GM19043 (cell line): ENCODE data around the gene GPM6B.
"Not testable (repeated sequence)": the region's sequence is repeated elsewhere in the genome, so short reads cannot be mapped to it uniquely, and the experiment has no call there.

Source experiments
- ATAC-seq: cut with Tn5 transposase; IDR thresholded peaks from one replicate; pipeline ENCODE4 v1.9.1; 2021; ENCODE audit warnings: low read depth; ENCODE audit not compliant: unreplicated experiment

The GPM6B gene

DNA sequence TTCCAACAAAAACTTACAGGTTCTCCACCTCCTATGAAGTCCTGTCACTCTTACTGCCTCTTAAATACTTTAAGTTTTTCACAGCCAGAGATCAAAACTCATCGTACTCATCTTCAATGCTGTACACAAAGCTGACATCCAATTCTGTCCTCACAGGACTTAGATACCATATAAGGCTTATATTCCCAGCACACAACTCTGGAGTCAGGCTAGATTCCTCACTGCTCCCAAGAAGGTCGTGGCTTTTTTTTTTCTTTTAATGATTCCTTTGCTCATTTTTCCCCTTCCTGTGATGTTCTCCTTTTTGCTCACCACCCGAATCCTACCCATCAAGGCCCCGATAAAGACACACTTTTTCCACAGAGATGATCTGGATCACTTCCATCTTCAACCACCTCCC is 83.4 kb downstream of the GPM6B start:
- no peak for ATAC-seq

DNA sequence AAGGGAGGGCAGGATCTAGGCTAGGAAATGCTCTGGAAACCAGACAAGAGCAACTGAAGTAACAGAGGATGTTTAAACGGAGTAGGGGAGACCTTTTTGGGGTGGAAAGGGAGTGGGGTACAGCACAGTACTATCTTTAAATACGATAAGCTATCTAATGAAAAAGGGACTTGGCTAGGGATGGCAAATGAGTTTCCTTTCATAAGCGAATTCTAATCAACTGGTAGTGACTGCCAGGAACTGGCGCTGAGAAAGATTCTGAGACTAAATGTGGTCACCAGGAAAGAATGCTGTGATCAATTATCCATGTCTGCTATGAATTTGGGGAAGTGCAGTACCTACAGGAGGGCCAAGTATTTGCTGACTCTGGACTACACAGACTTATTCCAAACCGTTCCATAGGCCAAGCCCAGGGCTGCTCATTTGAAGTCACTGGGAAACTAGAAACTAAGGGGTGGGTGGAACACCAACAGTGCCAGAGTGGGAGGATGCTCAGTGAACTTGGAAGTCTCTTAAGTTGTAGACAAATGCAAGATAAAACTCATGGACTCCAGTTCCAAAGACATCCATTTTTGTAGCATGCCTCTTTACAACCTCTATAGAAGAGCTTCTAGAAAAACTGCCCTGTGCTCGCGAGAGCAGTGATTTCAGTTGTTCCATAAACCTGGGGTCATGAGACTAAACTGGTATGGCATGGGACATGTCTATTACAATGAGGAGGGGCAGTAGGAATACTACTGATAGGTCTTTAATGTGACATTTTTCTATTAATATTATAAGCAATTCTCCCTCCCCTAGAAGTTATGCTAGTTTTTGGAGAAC is 84.4 kb downstream of the GPM6B start:
- ATAC-seq: no peak

DNA sequence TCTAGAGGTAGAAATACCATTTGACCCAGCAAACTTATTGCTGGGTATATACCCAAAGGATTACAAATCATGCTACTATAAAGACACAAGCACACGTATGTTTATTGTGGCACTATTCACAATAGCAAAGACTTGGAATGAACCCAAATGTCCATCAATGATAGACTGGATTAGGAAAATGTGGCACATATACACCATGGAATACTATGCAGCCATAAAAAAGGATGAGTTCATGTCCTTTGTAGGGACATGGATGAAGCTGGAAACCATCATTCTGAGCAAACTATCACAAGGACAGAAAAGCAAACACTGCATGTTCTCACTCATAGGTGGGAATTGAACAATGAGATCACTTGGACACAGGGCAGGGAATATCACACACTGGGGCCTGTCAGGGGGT is 86.4 kb downstream of the GPM6B start:
- ATAC-seq: not testable (repeated sequence)

DNA sequence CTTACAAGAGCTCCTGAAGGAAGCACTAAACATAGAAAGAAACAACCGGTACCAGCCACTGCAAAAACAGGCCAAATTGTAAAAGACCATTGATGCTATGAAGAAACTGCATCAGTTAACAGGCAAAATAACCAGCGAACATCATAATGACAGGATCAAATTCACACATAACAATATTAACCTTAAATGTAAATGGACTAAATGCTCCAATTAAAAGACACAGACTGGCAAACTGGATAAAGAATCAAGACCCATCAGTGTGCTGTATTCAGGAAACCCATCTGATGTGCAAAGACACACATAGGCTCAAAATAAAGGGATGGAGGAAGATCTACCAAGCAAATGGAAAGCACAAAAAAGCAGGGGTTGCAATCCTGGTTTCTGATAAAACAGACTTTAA is 90.3 kb downstream of the GPM6B start:
- not testable (repeated sequence) for ATAC-seq

DNA sequence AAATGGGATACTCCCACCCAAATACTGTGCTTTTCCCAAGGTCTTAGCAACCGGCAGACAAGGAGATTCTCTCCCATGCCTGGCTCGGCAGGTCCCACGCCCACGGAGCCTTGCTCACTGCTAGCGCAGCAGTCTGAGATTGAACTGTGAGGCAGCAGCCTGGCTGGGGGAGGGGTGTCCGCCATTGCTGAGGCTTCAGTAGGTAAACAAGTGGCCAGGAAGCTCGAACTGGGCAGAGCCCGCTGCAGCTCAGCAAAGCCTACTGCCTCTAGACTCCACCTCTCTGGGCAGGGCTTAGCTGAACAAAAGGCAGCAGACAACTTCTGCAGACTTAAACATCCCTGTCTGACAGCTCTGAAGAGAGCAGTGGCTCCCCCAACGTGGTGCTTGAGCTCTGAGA is 92.0 kb downstream of the GPM6B start:
- not testable (repeated sequence) for ATAC-seq

DNA sequence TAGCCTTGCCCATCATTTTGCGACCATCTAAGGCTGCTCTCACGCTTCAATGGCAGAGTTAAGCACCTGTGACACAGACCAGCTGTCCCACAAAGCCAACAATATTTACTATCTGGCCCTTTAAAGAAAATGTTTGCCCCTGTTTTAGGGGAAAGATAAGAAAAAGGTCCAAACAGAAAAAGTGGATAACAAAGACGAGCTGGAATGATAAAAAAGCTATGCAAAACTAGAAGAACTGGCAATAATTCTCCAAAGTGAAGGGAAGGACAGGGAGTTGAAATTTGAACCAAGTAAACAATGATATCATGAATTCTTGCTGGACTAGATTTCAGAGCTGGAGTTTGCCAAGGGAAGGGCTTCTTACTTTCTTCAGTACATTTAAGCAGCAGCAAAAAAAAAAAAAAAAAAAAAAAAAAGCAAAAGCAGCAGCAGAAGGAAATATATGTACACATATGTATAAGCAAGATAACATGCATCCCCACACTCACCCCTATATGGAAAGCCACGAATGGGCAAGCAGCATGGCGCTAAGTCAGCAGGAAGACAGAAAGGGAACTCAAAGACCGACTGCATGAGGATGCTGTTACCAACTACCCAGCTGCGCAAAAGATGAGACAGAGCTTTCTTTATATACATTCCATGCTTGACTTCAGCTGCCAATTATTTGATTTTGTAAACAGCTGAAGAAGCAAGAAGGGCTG is 94.9 kb downstream of the GPM6B start:
- ATAC-seq: no peak

DNA sequence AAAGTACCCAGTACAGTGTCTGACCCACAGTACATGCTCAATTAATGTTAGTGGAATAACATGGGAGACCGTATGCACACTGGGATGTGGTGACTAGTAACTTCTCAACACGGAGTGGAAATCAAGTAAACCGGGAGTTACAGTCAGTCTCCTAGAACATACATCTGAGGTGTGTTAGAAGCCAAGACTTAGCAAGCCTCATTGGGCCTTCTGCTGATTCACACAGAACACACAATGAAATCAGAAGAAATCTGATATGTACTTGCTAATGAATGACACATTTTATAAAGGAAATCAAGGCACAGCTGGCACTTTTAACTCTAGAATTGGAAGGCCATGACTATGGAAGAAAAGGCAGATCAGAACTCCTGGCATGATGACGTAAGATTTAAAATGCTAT is 95.5 kb downstream of the GPM6B start:
- no peak for ATAC-seq
